BLaER1 treated with 17β-estradiol and CSF1 and Interleukin-3, amounts not matched to agents 10 nM and 100 nM (cell line): ENCODE results near the gene TMEM156.

ENCODE experiments used
- H3K27ac ChIP-seq, 11 experiments: shearing (Covaris generic); formaldehyde crosslinking; 2 replicates each; pipeline ENCODE4 v1.8.1; 2022
- H3K27me3 ChIP-seq, 11 experiments: shearing (Covaris generic); formaldehyde crosslinking; 2 replicates each; pipeline ENCODE4 v1.8.1; 2022
- H3K36me3 ChIP-seq, 11 experiments: shearing (Covaris generic); formaldehyde crosslinking; 2 replicates each; pipeline ENCODE4 v1.8.1; 2022
- H3K4me1 ChIP-seq, 10 experiments: shearing (Covaris generic); formaldehyde crosslinking; 2 replicates each; pipeline ENCODE4 v1.8.1; 2022
- H3K4me2 ChIP-seq, 11 experiments: shearing (Covaris generic); formaldehyde crosslinking; 2 replicates each; pipeline ENCODE4 v1.8.1; 2022
- H3K4me3 ChIP-seq, 10 experiments: shearing (Covaris generic); formaldehyde crosslinking; 2 replicates each; pipeline ENCODE4 v1.8.1; 2022
- H3K9ac ChIP-seq, 11 experiments: shearing (Covaris generic); formaldehyde crosslinking; 2 replicates each; pipeline ENCODE4 v1.8.1; 2022
- H3K9me3 ChIP-seq, 11 experiments: shearing (Covaris generic); formaldehyde crosslinking; replicated peaks in 1 of 11; 2 replicates each; pipeline ENCODE4 v1.8.1; 2022
- H4K20me1 ChIP-seq, 11 experiments: shearing (Covaris generic); formaldehyde crosslinking; 2 replicates each; pipeline ENCODE4 v1.8.1; 2022
- Cebpa-rat ChIP-seq, 11 experiments: shearing (Covaris generic); IDR thresholded peaks; 2 replicates each; pipeline ENCODE4 v1.8.1; 2022

TMEM156 gene

GRCh38 chr4:38958453-38959190 lies 73.6 kb downstream of the TMEM156 start:
- peak overlapping the region in 2 of 11 experiments; percentile 3 to 7; a peak in 2 of 22 replicates for H3K4me2 ChIP-seq

GRCh38 chr4:38957893-38958292 lies 74.3 kb downstream of the TMEM156 start:
- H3K27me3 ChIP-seq, result no peaks in the 10 kb centered on the region
- H3K9me3 ChIP-seq, result peaks cover 0 to 25% (median 15%) of the 10 kb centered on the region in 11 experiments; a peak in 10 of 22 replicates
- no peak overlapping the region for H3K27ac ChIP-seq
- no peaks in the 10 kb centered on the region for H3K36me3 ChIP-seq
- no peak for TF ChIP-seq Cebpa-rat (IDR thresholded peaks at IDR 0.05)
- peaks cover 0 to 4% (median 0%) of the 10 kb centered on the region in 10 experiments; a peak in 2 of 20 replicates for H3K4me1 ChIP-seq
- H3K9ac ChIP-seq, result no peak overlapping the region
- no peak overlapping the region for H3K4me2 ChIP-seq
- no peak overlapping the region for H3K4me3 ChIP-seq
- no peaks in the 10 kb centered on the region for H4K20me1 ChIP-seq

More at GRCh38 chr4:38958453-38959190, 73.6 kb downstream of the TMEM156 start:
- no peak overlapping the region for H3K4me3 ChIP-seq
- H3K36me3 ChIP-seq, result no peaks in the 10 kb centered on the region
- TF ChIP-seq Cebpa-rat (IDR thresholded peaks at IDR 0.05), result no peak
- no peaks in the 10 kb centered on the region for H3K27me3 ChIP-seq
- H3K9ac ChIP-seq, result no peak overlapping the region
- no peaks in the 10 kb centered on the region for H4K20me1 ChIP-seq
- peaks cover 0 to 25% (median 15%) of the 10 kb centered on the region in 11 experiments; a peak in 10 of 22 replicates for H3K9me3 ChIP-seq
- no peak overlapping the region for H3K27ac ChIP-seq
- peaks cover 0 to 4% (median 0%) of the 10 kb centered on the region in 10 experiments; a peak in 2 of 20 replicates for H3K4me1 ChIP-seq

GRCh38 chr4:38957261-38957815 lies 74.9 kb downstream of the TMEM156 start:
- H3K27ac ChIP-seq, result no peak overlapping the region
- no peak overlapping the region for H3K4me2 ChIP-seq
- no peaks in the 10 kb centered on the region for H3K36me3 ChIP-seq
- no peak for TF ChIP-seq Cebpa-rat (IDR thresholded peaks at IDR 0.05)
- H3K9me3 ChIP-seq, result peaks cover 0 to 25% (median 15%) of the 10 kb centered on the region in 11 experiments; a peak in 10 of 22 replicates
- H3K9ac ChIP-seq, result no peak overlapping the region
- H3K4me3 ChIP-seq, result no peak overlapping the region
- H3K27me3 ChIP-seq, result no peaks in the 10 kb centered on the region
- H3K4me1 ChIP-seq, result peaks cover 0 to 4% (median 0%) of the 10 kb centered on the region in 10 experiments; a peak in 2 of 20 replicates
- no peaks in the 10 kb centered on the region for H4K20me1 ChIP-seq

GRCh38 chr4:38955957-38956356 lies 76.3 kb downstream of the TMEM156 start:
- H3K36me3 ChIP-seq, result no peaks in the 10 kb centered on the region

GRCh38 chr4:38954727-38955126 lies 77.5 kb downstream of the TMEM156 start:
- Histone ChIP-seq H3K9ac (no peak overlapping the region), H3K27ac (no peak overlapping the region), H3K4me1 (peaks cover 0 to 4% (median 0%) of the 10 kb centered on the region in 10 experiments; a peak in 2 of 20 replicates), H3K36me3 (no peaks in the 10 kb centered on the region), H3K4me3 (no peak overlapping the region), H3K9me3 (peaks cover 0 to 9% (median 0%) of the 10 kb centered on the region in 11 experiments; a peak in 5 of 22 replicates), H3K4me2 (no peak overlapping the region), H3K27me3 (no peaks in the 10 kb centered on the region), H4K20me1 (no peaks in the 10 kb centered on the region)
- TF ChIP-seq Cebpa-rat (IDR thresholded peaks at IDR 0.05), result no peak

More at GRCh38 chr4:38955957-38956356, 76.3 kb downstream of the TMEM156 start:
- H4K20me1 ChIP-seq, result no peaks in the 10 kb centered on the region
- TF ChIP-seq Cebpa-rat (IDR thresholded peaks at IDR 0.05), result peak in 1 of 11 experiments; percentile 15; a peak in 1 of 22 replicates
- no peak overlapping the region for H3K9ac ChIP-seq
- no peak overlapping the region for H3K4me3 ChIP-seq
- peaks cover 0 to 18% (median 6%) of the 10 kb centered on the region in 11 experiments; a peak in 8 of 22 replicates for H3K9me3 ChIP-seq
- H3K4me2 ChIP-seq, result no peak overlapping the region
- no peaks in the 10 kb centered on the region for H3K27me3 ChIP-seq
- peaks cover 0 to 4% (median 0%) of the 10 kb centered on the region in 10 experiments; a peak in 2 of 20 replicates for H3K4me1 ChIP-seq
- no peak overlapping the region for H3K27ac ChIP-seq

- H3K27me3 ChIP-seq, result no peaks in the 10 kb centered on the region
- no peak for TF ChIP-seq Cebpa-rat (IDR thresholded peaks at IDR 0.05)
Observed at GRCh38 chr4:38952017-38952416, 80.2 kb downstream of the TMEM156 start.

GRCh38 chr4:38951598-38951997 lies 80.6 kb downstream of the TMEM156 start:
- H4K20me1 ChIP-seq, result no peaks in the 10 kb centered on the region
- H3K4me1 ChIP-seq, result no peaks in the 10 kb centered on the region

More at GRCh38 chr4:38952017-38952416, 80.2 kb downstream of the TMEM156 start:
- Histone ChIP-seq H4K20me1 (no peaks in the 10 kb centered on the region), H3K27ac (no peak overlapping the region), H3K4me3 (no peak overlapping the region), H3K4me2 (no peak overlapping the region), H3K4me1 (no peaks in the 10 kb centered on the region), H3K9ac (no peak overlapping the region), H3K36me3 (no peaks in the 10 kb centered on the region), H3K9me3 (peaks cover 0 to 8% (median 0%) of the 10 kb centered on the region in 11 experiments; a peak in 1 of 22 replicates)

GRCh38 chr4:38950734-38951133 lies 81.5 kb downstream of the TMEM156 start:
- no peak overlapping the region for H3K4me2 ChIP-seq
- no peak for TF ChIP-seq Cebpa-rat (IDR thresholded peaks at IDR 0.05)
- no peaks in the 10 kb centered on the region for H4K20me1 ChIP-seq
- no peaks in the 10 kb centered on the region for H3K36me3 ChIP-seq
- no peak overlapping the region for H3K27ac ChIP-seq
- H3K4me3 ChIP-seq, result no peak overlapping the region
- H3K27me3 ChIP-seq, result no peaks in the 10 kb centered on the region
- H3K9ac ChIP-seq, result no peak overlapping the region
- H3K9me3 ChIP-seq, result no peaks in the 10 kb centered on the region
- H3K4me1 ChIP-seq, result no peaks in the 10 kb centered on the region

More at GRCh38 chr4:38951598-38951997, 80.6 kb downstream of the TMEM156 start:
- Histone ChIP-seq H3K27ac (no peak overlapping the region), H3K4me2 (no peak overlapping the region), H3K27me3 (no peaks in the 10 kb centered on the region), H3K36me3 (no peaks in the 10 kb centered on the region), H3K9me3 (peaks cover 0 to 5% (median 0%) of the 10 kb centered on the region in 11 experiments; a peak in 1 of 22 replicates), H3K4me3 (no peak overlapping the region), H3K9ac (no peak overlapping the region)
- no peak for TF ChIP-seq Cebpa-rat (IDR thresholded peaks at IDR 0.05)

GRCh38 chr4:38950159-38950558 lies 82.0 kb downstream of the TMEM156 start:
- no peak overlapping the region for H3K4me3 ChIP-seq
- no peaks in the 10 kb centered on the region for H3K9me3 ChIP-seq
- no peak overlapping the region for H3K9ac ChIP-seq
- no peaks in the 10 kb centered on the region for H3K36me3 ChIP-seq
- H3K4me1 ChIP-seq, result no peaks in the 10 kb centered on the region
- TF ChIP-seq Cebpa-rat (IDR thresholded peaks at IDR 0.05), result no peak
- no peaks in the 10 kb centered on the region for H3K27me3 ChIP-seq
- H3K27ac ChIP-seq, result no peak overlapping the region
- no peaks in the 10 kb centered on the region for H4K20me1 ChIP-seq
- H3K4me2 ChIP-seq, result no peak overlapping the region
